ENCODE results near the gene ELOVL5.

ELOVL5 gene

GRCh38 chr6:53240139-53240538 lies 108.6 kb downstream of the ELOVL5 start:
- DNase-seq (ENCODE audit: low read depth in 2 of 2): no peak

- no peak for DNase-seq (ENCODE audit: low read depth in 2 of 2)
Measured at GRCh38 chr6:53239526-53239925, 109.2 kb downstream of the ELOVL5 start.

DNA sequence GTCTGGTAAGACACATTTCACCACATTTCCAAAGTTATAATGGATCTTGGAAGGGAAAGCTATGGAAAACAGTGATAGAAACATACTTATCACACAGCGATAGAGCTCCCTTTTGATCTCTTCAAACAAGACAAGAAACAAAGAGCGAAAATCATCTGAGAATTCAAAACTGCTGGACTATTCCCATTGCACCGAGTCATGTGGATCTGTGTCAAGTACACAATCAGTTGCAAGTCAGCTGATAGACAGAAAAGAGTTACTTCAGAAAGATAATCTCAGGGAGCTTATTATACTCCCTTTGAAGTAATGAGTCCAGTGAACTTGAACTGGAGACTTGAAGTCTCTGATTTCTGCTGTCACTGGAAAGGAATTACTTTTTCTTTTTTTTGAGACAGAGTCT lies 110.4 kb downstream of the ELOVL5 start:
- DNase-seq (ENCODE audit: low read depth in 2 of 2): no peak

- DNase-seq (ENCODE audit: low read depth in 2 of 2): no peak
Measured at GRCh38 chr6:53236241-53236640, 112.5 kb downstream of the ELOVL5 start.

- DNase-seq (ENCODE audit: low read depth in 2 of 2): no peak
Measured at GRCh38 chr6:53235508-53235907, 113.2 kb downstream of the ELOVL5 start.

- no peak for DNase-seq (ENCODE audit: low read depth in 2 of 2)
Measured at GRCh38 chr6:53233309-53233708, 115.4 kb downstream of the ELOVL5 start.

DNA sequence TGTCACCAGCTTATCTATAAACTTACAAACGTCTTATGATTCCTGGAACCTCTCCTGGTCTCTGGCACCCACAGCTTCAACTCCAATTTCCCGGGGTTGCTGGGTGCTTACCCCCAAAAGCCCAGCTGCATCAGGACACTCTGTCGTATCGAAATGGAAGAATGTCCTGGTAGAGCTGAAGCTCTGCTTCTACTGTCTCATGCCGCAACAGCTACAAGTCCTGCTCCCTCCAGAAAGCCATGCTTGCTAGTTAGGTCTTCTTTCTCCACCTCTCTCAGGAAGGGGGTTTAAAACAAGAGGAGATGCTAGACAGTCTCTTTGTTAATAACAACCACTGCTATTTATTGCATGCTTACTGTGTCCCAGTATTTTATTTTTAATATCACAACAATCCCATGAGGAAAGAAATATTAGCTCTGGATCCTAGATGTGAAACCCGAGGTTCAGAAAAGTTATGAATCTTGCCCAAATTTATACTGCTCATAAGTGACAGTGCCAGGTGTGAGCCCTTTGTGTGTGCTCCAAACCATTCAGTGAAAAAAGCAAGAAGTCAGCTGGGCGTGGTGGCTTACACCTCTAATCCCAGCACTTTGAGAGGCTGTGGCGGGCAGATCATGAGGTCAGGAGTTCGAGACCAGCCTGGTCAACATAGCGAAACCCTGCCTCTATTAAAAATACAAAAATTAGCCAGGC lies 117.8 kb downstream of the ELOVL5 start:
- no peak for DNase-seq (ENCODE audit: low read depth in 2 of 2)

DNA sequence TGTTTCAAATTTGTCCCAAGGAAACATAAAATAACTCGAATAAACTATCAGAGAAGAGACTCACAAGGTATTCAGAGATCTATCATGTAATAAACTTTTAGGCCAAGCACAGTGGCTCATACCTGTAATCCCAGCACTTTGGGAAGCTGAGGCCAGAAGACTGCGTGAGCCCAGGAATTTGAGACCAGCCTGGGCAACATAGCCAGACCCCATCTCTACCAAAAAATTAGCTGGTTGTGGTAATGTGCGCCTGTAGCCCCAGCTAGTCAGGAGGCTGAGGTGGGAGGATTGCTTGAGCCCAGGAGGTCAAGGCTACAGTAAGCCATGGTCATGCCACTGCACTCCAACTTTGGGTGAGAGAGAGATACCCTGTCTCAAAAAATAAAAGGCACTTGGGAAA lies 120.9 kb downstream of the ELOVL5 start:
- no peak for DNase-seq (ENCODE audit: low read depth in 2 of 2)

GRCh38 chr6:53220605-53221004 lies 128.1 kb downstream of the ELOVL5 start:
- DNase-seq (ENCODE audit: low read depth in 2 of 2): no peak
